Fibroblast of villous mesenchyme (primary cell): ENCODE data around the gene DTX1. TPM values are rescaled to one million over a fixed set of nuclear protein-coding genes. Genes with fewer than 3 reads are reported as not detected.

Experiments
- DNase-seq: peaks from one replicate; pipeline ENCODE4 v3.0.0-alpha.2; 2010; ENCODE audit warnings: low read depth
- H3K4me3 ChIP-seq: 2 replicates; pipeline ENCODE4 v1.5.1; 2011; ENCODE audit warnings: low read depth, mild to moderate bottlenecking, low read length
- CTCF ChIP-seq: IDR thresholded peaks from 2 replicates; pipeline ENCODE4 v1.5.1; 2012; ENCODE audit warnings: low read depth, mild to moderate bottlenecking, low read length; ENCODE audit not compliant: insufficient read depth
- total RNA-seq: library from RNA; depleted of rRNA; stranded (reverse); fragments of >200 nt; gene quantifications from 2 replicates; pipeline ENCODE4 v1.2.3, GENCODE V29; 2012

The DTX1 gene
- total RNA-seq, 1 donor = not detected

DNA sequence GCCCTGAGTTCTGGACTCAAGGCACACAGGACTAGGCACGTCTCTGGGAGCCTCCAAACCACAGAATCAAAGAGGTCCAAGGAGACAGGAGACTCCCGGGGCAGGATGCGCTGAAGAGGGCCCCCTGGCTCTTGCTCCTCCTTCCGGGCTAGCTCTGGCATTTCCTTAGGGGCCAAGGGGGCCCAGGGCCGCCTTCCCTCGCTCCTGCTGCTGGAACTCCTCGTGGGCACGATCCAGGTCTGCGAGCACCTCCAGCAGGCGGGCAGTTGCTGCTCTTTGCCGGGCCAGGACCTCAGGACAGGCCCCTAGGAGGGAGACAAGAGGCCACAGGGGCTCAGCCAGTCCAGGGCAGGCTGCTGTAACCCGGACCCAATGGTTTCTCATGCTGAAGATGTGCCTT is 43.2 kb downstream of the DTX1 start:
- DNase-seq = no peak
- TF ChIP-seq CTCF = no peak
- no peak overlapping the region for H3K4me3 ChIP-seq

DNA sequence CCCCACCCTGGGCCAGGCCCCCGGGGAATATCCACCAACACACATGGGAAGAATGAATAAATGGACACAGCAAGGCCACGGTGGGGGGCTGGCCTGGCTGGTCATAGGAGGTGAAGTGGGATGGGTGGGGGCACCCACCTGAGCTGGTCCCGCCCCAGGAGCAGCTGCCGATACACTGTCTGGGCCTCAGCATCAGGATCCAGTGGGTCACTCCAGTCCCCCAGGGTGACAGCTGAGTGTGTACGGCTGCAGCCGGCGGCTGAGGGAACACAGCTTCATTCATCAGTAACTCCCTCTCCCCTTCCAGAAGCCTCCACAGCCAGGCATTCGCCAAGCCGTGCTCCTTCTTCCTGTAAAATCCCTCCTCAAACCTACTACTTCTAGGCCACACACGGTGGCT is 45.2 kb downstream of the DTX1 start:
- no peak for TF ChIP-seq CTCF
- no peak overlapping the region for H3K4me3 ChIP-seq
- no peak for DNase-seq

DNA sequence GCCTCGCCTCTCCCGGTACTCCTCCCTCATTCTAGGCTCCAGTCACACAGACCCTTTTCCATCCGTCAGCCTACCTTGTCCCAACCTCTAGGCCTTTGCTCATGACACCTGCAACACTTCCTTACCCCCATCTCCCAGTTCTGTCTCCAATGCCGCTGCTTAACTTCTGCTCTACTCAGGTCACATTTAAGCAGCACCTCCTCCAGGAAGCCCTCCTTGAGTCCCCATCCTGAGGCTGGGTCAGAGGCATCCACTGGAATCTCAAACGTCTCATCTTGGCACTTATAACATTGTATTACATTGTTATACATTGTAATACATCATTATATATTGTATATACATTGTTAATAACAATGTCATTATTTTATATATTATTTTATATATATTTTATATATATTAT is 46.3 kb downstream of the DTX1 start:
- no peak for DNase-seq
- TF ChIP-seq CTCF = no peak
- no peak overlapping the region for H3K4me3 ChIP-seq

DNA sequence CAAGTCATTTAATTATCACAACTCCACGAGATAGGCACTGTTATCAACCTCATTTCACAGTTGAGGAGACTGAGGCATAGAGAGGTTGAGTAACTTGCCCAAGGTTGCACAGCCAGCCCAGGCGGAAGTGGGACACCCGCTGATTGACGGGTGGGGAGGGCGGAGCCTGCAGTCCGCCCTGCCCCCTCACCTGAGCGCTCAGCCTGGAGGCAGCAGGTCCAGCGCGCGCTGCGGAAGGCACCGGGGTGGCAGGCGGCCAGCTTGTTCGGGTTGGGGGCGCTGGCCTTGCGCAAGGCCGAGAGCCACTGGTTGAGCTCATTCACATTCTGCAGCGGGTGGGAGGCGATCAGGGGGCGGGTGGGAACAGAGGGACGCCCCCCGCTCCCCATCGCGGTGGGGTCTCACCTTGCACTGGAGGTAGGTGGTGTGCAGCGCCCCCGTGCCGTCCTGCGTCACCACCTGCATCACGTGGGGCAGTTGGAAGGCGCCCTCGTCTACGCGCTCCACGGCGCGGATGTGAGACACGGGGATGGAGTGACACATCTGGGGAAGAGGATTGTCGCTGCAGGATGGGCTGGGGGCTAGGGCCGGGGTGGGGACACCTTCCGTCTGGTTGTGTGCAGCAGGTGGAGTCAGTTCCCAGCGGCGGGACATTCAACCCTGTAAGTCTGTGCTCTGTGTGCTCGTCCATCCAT is 47.4 kb downstream of the DTX1 start:
- no peak overlapping the region for H3K4me3 ChIP-seq
- no peak for DNase-seq
- TF ChIP-seq CTCF = no peak

DNA sequence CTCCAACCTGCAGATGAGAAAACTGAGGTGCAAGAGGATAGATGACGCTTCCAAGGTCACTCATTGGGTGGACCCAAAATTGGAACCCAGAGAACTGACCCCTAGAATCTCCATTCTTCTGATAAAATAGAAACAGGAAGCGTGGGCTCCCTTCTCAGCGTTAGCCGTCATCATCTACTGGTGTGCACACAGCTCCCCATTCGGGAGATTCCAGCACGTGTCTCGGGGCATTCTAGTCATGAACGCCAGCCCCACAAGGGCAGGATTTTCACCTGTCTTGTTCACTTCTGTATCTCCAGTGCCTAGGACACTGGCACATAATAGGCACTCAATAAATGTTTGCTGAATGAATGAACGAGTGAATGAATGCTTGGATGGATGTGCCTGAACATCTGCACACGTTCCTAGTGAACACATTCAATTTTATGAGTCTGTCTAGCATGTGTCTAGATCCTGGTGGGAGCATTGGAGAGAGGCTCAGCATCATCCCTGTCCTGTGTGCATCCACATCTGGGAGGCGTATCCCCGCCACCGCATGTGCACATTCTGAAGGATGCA is 48.5 kb downstream of the DTX1 start:
- no peak for DNase-seq
- H3K4me3 ChIP-seq = no peak overlapping the region
- no peak for TF ChIP-seq CTCF

- TF ChIP-seq CTCF = no peak
- no peak for DNase-seq
- H3K4me3 ChIP-seq = no peak overlapping the region
Observed at GRCh38 chr12:113105606-113106271, 49.2 kb downstream of the DTX1 start.
